Gastrocnemius medialis (tissue), 4 donors: ENCODE data around the gene PRR12. TPM values are rescaled to one million over a fixed set of nuclear protein-coding genes. Genes with fewer than 3 reads are reported as not detected.

Experiments used
- ATAC-seq, 2 donors: fragments of 150-250 bp; one replicate each; pipeline ENCODE4 v1.9.1; 2016
- DNase-seq, 2 donors: peaks; one replicate each; pipeline ENCODE4 v3.0.0-alpha.2; 2019
- H3K27ac ChIP-seq, 4 donors: fragments of 200-600 bp; sonication (generic); 1 replicate in 1 of 4; 2 replicates in 3 of 4; pipeline ENCODE4 v1.5.1; 2016 to 2018; ENCODE audit warnings: mild to moderate bottlenecking in 2 of 4, moderate library complexity in 1 of 4
- H3K27me3 ChIP-seq, 3 donors: fragments of 200-600 bp; sonication (generic) in 2 of 3; 1 replicate in 1 of 3; 2 replicates in 2 of 3; pipeline versions ENCODE4 v1.5.1 to v1.6.0; 2016 to 2019; ENCODE audit warnings: mild to moderate bottlenecking in 1 of 3, moderate library complexity in 1 of 3
- H3K36me3 ChIP-seq, 2 donors: fragments of 200-600 bp; sonication (generic) in 1 of 2; one replicate each; pipeline ENCODE4 v1.5.1; 2017 to 2018
- H3K4me1 ChIP-seq, 2 donors: fragments of 200-600 bp; sonication (generic) in 1 of 2; one replicate each; pipeline ENCODE4 v1.5.1; 2016 to 2017; ENCODE audit warnings: mild to moderate bottlenecking in 2 of 2
- H3K4me3 ChIP-seq, 4 donors: fragments of 200-600 bp; sonication (generic) in 3 of 4; 1 replicate in 1 of 4; 2 replicates in 3 of 4; pipeline ENCODE4 v1.5.1; 2016 to 2019; ENCODE audit warnings: mild to moderate bottlenecking in 2 of 4
- H3K9me3 ChIP-seq, 3 donors: fragments of 200-600 bp; sonication (generic) in 2 of 3; 1 replicate in 1 of 3; 2 replicates in 2 of 3; pipeline ENCODE4 v1.5.1; 2016 to 2019
- POLR2A ChIP-seq, 2 donors: fragments of 450-650 bp; IDR thresholded peaks; one replicate each; pipeline ENCODE4 v1.6.1; 2017; ENCODE audit warnings: antibody characterized with exemption in 2 of 2, mild to moderate bottlenecking in 2 of 2, moderate library complexity in 2 of 2
- in situ Hi-C, 4 donors: fragments of 200-750 bp; cut with MboI; loops; one replicate each; pipeline versions ENCODE4 v1.15.0 to v1.8.0; 2017; ENCODE audit warnings: low sequenced_read_pairs in 4 of 4
- intact Hi-C: fragments of 100-400 bp; cut with DNase I; formaldehyde crosslinking; loops from one replicate; pipeline ENCODE4 v1.15.1; 2023; ENCODE audit warnings: low total_unique reads
- total RNA-seq, 4 donors: library from RNA; depleted of rRNA; stranded (reverse); fragments of >200 nt; gene quantifications; one replicate each; pipeline versions ENCODE4 v1.1.0 to v1.2.3, GENCODE V29; 2016
- TF ChIP-seq, protein P1 (sequence below), 5 experiments: fragments of 450-650 bp in 3 of 5; fragments of 200-600 bp in 2 of 5; sonication (generic) in 2 of 5; IDR thresholded peaks in 4 of 5; conservative IDR thresholded peaks in 1 of 5; 1 replicate in 4 of 5; 2 replicates in 1 of 5; pipeline ENCODE4 v1.5.1; 2016 to 2019; ENCODE audit warnings: antibody characterized with exemption in 5 of 5, mild to moderate bottlenecking in 3 of 5, moderate library complexity in 3 of 5

PRR12 gene
- total RNA-seq, 4 donors from 2014 or later, result 3.4 to 7.7 (median 3.8) TPM

DNA sequence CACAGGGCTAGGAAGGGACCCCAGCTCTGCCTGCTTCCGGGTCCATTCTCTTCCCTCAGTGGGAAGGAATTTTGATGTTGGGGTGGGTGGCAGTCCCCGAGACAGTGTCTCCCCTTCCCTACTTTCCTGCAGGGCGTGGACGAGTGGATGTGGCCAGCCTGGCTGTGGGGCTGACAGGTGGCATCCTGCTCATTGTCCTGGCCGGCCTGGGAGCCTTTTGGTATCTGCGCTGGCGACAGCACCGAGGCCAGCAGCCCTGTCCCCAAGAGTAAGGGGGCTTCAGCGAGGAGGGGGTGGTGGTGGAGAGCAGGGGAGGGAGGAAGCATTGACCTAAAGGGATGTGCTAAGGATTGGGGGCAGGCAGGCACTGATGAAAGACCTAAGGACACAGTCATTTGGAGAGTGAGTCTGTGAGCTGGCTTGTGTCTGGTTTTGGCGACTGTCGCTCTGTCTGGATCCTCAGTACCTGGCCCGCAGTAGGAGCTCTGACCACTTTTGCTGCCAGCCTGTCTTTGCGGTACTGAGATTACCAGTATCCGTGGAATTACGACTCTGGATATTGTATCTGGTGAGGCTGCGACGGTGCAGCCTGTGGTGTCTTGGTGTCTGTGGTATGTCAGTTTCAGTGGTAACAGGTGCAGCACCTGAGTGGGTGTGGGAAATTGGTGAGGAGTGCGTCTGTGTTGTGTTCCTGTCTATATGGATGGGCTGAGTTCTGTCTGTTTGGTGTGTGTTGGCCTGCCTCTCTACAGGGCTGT lies 2.4 kb upstream of the PRR12 start:
- no peak overlapping the region for H3K27ac ChIP-seq

DNA sequence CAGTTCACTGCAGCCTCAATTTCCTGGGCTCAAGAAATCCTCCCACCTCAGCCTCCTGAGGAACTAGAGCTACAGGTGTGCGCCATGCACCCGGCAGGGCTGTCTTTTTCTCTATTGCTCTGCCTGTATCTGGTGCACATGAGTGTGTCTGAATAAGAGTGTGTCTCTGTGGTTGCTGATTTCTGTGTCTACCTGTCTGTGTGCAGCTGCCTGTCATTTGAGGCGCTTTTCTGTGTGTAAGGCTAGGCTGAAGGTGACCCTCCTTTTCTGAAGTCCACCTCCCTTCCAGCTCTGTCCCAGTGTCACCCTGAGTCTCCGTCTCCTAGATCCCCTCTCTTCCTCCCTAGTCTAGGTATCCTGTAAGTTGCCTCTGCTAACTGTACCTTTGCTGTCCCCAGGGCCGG lies 1.5 kb upstream of the PRR12 start:
- no peaks in the 10 kb centered on the region for H3K27me3 ChIP-seq
- H3K9me3 ChIP-seq, result no peaks in the 10 kb centered on the region
- H3K4me3 ChIP-seq, result peak overlapping the region in 2 of 4 donors; percentile 76 to 82
- H3K36me3 ChIP-seq, result peaks cover 0 to 5% of the 10 kb centered on the region in 2 donors
- TF ChIP-seq POLR2A (IDR thresholded peaks at IDR 0.05), result no peak
- TF ChIP-seq, protein P1, sequence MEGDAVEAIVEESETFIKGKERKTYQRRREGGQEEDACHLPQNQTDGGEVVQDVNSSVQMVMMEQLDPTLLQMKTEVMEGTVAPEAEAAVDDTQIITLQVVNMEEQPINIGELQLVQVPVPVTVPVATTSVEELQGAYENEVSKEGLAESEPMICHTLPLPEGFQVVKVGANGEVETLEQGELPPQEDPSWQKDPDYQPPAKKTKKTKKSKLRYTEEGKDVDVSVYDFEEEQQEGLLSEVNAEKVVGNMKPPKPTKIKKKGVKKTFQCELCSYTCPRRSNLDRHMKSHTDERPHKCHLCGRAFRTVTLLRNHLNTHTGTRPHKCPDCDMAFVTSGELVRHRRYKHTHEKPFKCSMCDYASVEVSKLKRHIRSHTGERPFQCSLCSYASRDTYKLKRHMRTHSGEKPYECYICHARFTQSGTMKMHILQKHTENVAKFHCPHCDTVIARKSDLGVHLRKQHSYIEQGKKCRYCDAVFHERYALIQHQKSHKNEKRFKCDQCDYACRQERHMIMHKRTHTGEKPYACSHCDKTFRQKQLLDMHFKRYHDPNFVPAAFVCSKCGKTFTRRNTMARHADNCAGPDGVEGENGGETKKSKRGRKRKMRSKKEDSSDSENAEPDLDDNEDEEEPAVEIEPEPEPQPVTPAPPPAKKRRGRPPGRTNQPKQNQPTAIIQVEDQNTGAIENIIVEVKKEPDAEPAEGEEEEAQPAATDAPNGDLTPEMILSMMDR (IDR thresholded peaks at IDR 0.05 in 4 of 5, conservative IDR thresholded peaks at IDR 0.05 in 1 of 5), result no peak
- DNase-seq (no peak), ATAC-seq (peak in 1 of 2 donors; percentile 1)
- intact Hi-C loops, result no loop called here
- peaks cover 14 to 15% of the 10 kb centered on the region in 2 donors for H3K4me1 ChIP-seq
- peak overlapping the region; percentile 86 to 95 (median 94) for H3K27ac ChIP-seq
- in situ Hi-C loops, result no loop called here

More for the DNA sequence above, 2.4 kb upstream of the PRR12 start:
- Histone ChIP-seq H3K9me3 (no peaks in the 10 kb centered on the region), H3K4me1 (peaks cover 8 to 15% of the 10 kb centered on the region in 2 donors), H3K36me3 (no peaks in the 10 kb centered on the region), H3K27me3 (no peaks in the 10 kb centered on the region), H3K4me3 (no peak overlapping the region)
- no peak for ATAC-seq
- DNase-seq, result no peak
- in situ Hi-C loops, result no loop called here
- intact Hi-C loops, result no loop called here
- TF ChIP-seq POLR2A (IDR thresholded peaks at IDR 0.05), result no peak
- TF ChIP-seq, protein P1 (IDR thresholded peaks at IDR 0.05 in 4 of 5, conservative IDR thresholded peaks at IDR 0.05 in 1 of 5), result no peak

DNA sequence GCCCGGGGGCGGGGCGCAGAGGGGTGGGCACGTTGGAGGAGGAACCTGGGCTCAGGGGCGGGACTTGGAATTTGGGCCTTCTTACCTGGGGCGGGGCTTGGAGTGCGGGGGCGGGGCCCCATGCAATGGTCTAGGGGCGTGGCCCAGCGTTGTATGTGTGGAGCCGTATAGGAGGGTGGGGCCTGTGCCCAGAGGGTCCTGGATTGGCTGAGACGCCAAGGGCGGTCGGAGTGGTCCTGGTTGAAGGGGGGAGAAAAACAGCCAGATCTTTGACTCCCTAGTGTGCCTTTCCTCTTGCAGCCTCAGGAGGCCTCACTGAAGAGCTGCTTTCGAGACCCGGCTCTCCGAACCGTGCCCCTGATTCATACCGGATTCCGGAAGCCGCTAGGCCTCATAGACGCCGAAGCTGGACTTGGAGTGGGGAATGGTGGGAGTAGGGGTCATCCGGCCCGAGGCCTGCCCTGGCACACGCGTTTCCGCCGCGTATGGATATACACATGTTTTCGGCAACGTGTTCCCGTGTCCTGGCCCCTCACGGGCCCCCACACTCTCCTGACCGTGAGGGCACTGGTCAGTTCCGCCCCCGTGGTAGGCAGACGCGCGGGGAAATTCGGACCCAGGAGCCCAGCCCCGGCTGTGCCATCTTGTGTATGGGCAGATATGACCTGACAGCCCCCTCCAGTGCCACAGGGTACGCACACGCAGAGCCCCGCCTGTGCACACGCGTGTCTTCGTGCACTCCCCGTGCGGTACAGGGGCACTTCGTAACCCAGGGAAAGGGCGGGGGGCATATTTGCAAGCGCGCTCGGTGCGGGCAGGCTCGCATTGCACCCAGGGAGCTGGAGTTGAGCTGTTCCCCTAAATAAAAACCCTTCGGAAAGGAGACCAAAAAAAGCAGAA lies 661 bp upstream of the PRR12 start:
- in situ Hi-C loops (no loop called here), intact Hi-C loops (loop anchor here (5.0 to 10.0 kb wide), 4 partner anchors 87 to 1126 kb away; partner anchors contain the start of genes CYTH2, FUZ, MYH14 and PRMT1)
- peak; percentile 68 to 74 for ATAC-seq
- TF ChIP-seq, protein P1 (IDR thresholded peaks at IDR 0.05 in 4 of 5, conservative IDR thresholded peaks at IDR 0.05 in 1 of 5), result no peak
- peak; percentile 65 to 72 for TF ChIP-seq POLR2A (IDR thresholded peaks at IDR 0.05)
- H3K27ac ChIP-seq, result peak overlapping the region; percentile 86 to 95 (median 94)
- peaks cover 0 to 13% of the 10 kb centered on the region in 2 donors for H3K36me3 ChIP-seq
- peak; percentile 84 to 95 for DNase-seq
- H3K9me3 ChIP-seq, result no peaks in the 10 kb centered on the region
- no peaks in the 10 kb centered on the region for H3K27me3 ChIP-seq
- peaks cover 14 to 15% of the 10 kb centered on the region in 2 donors for H3K4me1 ChIP-seq
- peak overlapping the region; percentile 62 to 82 (median 70) for H3K4me3 ChIP-seq

DNA sequence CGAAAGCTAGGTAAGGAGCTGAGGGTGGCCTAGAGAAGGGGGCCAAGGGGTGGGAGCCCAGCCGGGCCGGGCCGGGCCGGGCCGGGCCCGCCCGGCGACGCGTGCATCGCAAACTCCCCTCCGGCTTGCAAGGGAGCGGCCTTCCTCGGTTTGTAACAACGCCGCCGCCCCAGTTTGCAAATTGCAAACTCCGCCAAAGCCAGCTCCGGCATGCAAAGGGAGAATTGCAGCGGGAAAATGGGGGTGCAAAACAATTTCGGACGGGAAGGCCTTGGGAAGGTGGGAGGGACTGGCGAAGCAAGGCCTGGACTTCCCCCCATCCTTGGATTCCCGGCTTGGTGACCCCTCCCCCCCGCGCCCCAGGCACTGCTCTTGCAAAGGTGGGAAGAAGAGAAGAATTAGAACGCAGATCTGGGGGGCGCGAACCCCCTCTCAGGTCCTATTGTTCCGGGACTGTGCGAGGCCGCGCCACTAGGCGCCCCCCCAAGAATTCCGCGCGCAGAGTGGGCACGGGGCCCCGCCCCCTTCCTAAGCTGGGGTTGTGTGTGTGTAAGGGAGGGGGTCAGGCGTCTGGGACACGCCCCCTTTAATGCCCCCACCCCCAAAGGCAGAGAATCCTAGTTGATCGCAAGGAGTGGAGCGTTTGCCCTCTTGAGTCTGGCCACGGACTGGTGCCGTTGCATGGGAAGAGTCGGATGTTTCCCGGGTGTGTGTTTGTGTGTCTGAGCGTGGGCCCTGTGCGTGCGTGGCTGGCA lies 926 bp downstream of the PRR12 start:
- ATAC-seq (no peak), DNase-seq (no peak)
- intact Hi-C loops (loop anchor here (5.0 to 10.0 kb wide), 4 partner anchors 85 to 1127 kb away; partner anchors contain the start of genes CYTH2, FUZ, MYH14 and PRMT1), in situ Hi-C loops (no loop called here)
- Histone ChIP-seq H3K4me1 (peaks cover 14 to 15% of the 10 kb centered on the region in 2 donors), H3K36me3 (peaks cover 0 to 24% of the 10 kb centered on the region in 2 donors), H3K27ac (peak overlapping the region; percentile 86 to 95 (median 94)), H3K27me3 (no peaks in the 10 kb centered on the region), H3K9me3 (no peaks in the 10 kb centered on the region), H3K4me3 (peak overlapping the region; percentile 62 to 82 (median 70))
- TF ChIP-seq, protein P1 (IDR thresholded peaks at IDR 0.05 in 4 of 5, conservative IDR thresholded peaks at IDR 0.05 in 1 of 5), result no peak
